HL-60/S4 treated with phorbol 12-myristate 13-acetate at 8.2 ng/mL for 4 days and 3 days (cell line): ENCODE measurements around the gene ATP13A5.

ENCODE experiments used
- in situ Hi-C: fragments of 300-500 bp; cut with MboI; formaldehyde crosslinking; loops from 2 replicates; pipeline ENCODE4 v1.15.0; 2022; ENCODE audit warnings: low sequenced_read_pairs

ATP13A5 gene

DNA sequence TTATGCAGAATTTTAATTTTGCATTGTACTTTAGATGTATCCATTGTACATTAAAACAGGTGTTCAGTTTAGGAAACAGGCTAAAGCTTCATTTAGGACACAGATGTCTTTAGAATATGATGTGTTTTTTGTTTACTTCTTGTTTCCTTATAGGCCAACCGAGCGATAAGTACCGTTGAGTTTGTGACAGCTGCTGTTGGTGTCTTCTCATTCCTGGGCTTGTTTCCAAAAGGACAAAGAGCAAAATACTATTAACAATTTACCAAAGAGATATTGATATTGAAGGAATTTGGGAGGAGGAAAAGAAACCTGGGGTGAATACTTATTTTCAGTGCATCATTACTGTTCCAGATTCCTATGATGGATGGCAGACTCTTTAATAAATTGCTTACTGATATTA, 108.1 kb downstream of the ATP13A5 start:
- in situ Hi-C loops = no loop called here

DNA sequence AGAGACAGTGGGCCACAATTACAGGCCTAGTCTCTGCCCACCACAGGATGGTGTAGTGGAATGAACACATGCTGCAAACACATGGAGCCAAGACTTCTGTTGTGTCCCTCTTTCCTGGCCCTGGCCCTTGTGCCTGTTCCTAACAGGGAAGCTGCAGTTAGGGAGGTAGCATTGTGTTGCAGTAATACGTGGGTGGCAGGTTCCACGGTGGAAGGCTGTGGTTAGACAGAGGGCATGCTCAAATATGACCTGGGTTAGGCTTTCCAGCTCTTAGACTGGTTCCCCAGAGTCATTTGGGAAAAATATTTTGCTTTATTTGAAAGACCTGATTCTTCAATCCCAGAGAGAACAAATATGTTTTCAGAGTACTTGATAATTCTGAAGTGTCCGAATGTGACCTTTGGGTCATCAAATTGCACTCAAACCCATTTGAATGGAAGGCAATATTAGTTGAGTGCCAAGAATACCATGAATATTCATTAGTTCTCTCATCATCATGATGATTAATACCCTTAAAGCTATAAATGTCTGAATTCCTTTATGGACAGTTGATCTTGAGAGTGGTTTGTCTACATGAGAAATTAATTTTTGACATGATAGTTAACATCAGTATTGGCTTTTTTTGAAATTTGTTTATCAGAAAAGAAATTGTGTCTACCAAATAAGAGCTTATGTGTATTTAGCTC, 109.1 kb downstream of the ATP13A5 start:
- in situ Hi-C loops = no loop called here

DNA sequence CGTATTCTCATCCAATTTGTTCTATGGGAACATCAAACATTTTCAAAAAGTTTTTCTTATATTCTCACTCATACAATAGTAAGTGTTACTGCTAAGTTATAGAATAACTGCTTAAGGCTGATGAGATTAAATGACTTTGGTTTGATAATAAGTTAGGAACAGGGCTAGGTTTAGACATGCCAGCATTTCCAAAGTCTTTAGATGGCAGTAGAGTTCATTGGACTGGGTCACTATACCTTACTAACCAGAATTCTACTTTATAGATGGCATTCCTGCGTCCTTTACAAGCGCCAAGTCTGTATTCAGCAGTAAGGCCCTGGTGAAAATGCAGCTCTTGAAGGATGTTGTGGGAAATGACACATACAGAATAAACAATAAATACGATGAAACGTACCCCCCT, 115.8 kb downstream of the ATP13A5 start:
- in situ Hi-C loops = no loop called here

DNA sequence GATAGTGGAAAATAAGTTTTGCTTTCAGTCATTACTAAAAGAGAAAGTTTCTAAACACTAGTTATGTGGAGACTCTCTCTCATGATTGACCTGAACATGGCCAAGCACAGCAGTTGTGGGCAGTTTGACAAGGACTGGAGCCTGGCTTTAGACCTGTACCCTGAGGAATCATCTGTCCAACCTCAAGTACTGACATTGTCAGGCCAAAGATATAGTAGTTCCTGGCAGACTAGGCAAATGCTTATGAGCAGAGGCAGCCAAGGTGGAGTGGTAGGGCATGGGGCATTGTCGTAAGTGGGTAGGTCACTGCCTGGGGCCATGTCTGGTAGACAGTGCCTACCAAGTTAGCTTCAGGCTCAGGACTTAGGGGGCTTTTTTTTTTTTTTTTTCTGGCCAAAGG, 116.6 kb downstream of the ATP13A5 start:
- in situ Hi-C loops = no loop called here

DNA sequence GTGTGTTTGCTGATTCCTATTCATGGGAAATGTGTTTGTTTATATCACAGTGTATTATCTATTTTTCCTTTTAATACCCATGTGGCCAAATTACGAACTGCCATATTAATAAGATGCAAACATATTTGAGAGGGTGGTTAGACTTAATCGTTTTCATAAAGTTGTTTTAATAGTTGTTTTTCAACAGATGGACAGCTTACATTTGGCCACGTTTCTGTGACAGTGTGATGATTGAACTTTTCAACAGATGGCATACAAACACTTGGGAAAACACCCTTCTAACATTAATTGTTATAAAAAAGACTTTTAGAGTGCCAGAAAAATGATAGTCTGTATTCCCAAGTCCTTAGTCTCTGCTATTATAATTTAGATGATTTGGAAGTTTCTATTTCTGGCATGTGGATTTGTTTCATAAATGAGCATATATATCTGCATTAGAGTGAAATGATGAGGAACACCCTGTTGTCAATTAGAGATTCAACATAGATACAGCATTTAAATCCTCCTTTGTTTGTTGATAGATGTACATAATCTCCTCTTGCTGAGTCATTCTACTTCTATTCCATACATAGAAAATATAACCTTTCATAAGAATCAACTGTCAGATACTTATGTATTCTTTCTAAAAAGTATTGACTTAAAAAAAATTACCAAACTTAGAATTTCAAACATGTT, 124.4 kb downstream of the ATP13A5 start:
- in situ Hi-C loops = no loop called here

DNA sequence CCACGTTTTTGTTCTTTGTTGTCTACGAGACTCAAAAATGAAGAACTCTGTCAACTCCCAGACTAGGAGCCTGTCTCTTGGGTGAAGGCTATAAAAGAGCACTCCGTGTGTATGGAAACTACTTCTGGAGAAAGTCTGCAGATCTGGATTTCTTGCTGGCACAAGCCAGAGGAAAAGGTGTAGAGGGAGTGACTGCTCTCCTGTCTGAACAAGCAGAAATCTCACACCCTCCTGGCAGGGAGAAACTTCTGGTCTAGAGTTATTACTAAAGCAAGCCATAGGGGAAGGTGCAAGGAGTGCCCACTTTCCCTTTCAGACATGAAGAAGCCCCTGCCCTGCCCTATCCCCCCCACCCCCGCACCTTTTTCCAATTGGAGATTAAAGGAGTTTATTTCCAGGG, 128.1 kb downstream of the ATP13A5 start:
- in situ Hi-C loops = no loop called here

DNA sequence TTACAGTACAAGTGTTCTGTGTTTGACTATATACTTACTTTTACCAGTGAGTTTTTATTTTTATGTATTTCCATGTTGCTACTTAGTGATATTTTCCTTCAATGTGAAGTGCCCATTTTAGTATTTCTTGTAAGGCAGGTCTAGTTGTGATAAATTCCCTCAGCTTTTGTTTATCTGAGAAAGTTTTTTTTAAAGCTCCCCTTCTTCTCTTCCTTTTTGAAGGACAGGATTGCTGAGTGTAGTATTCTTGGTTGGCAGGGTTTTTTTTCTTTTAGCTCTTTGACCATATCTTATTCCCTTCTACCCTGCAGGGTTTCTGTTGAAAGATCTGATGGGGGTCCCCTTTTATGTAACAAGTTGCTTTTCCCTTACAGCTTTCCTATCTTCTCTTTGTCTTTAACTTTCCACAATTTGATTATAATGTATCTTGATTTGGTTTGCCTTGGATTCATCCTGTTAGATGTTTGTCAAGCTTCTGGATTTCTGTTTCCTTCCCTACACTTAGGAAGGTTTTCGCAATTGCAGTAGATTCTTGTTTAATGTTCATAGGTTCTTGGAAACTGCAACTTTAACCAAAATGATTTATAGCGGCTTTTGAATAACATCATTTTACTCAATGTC, 129.6 kb downstream of the ATP13A5 start:
- in situ Hi-C loops = no loop called here

DNA sequence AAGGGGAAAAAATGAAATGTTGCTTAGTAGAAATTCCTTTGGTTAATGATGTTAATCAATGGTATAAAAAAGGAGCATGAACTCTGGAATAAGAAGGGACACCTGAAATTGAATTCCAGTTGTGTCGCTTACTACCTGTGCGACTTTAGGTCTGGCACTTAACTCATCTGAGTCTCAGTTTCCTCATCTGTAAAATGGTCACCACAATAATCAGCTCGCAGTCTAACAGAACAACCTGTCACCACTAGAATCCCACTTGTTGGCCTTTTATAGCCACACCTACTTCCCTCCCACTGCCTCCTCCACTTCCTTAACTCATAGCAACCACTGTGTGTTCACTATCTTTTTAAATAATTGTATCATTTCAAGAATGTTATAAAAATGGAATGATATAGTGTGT, 135.0 kb downstream of the ATP13A5 start:
- in situ Hi-C loops = no loop called here

DNA sequence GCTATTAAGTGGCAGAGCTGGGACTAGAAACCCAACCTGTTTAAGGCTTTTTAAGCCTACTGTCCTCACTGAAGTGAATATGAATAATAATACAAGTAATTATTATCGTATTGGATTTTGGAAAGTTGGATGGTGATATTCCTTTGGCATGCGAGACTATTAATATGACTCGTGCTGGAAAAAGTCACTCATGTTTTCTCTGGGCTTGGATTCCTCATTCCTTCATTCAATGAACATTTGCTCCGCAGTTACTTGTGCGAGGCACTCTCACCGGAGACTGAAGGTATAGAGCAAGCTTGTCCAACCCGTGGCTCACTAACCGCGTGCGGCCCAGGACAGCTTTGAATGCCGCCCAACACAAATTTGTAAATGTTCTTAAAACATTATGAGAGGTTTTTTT, 136.8 kb downstream of the ATP13A5 start:
- in situ Hi-C loops = no loop called here

DNA sequence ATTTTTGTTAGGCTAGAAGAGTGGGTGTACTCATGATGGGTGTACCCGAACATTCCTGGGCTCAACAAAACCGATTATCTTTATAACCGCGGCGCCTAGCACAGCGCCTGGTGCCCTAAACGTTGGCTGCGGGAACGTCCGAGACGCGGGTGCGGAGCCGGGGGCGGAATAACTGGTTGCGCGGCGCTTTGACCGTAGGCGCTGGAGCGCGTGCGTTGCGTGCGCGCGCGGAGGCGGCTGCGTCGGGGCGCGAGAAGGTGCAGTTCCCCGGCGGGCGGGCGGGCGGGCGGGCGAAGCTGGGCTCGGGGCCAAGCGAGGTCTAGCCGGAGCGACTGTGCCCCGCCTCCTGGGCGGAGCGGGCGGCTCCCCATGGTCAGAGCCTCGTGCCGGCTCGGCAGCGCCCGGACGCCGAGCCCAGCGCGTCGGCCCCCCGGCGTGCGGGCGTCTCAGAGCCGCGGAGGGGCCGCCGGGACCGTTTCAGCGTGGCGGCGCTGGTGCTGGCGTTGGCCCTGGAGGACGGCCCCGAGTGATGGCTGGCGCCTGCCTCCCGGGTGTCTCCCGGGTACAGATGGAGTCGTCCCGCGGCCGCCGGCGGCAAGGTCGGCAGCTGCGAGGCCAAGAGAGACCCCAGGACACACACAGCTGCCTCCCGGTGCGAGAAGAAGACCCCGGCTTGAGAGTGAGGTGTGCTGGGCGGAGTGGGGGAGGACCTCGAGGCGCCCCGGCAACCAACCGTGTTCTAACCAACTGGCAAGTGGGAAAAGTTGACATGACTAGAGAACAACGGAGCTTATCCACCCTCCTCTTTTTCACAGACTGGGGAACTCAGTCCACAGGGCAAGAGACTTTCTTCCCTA, 137.5 kb downstream of the ATP13A5 start, which contains the start of gene PLAAT1:
PLAAT1 (plus strand) TSS at position 373 of the 857 bp plus-strand sequence. CDS start 14,429 bp downstream, outside the sequence.
- in situ Hi-C loops = no loop called here

DNA sequence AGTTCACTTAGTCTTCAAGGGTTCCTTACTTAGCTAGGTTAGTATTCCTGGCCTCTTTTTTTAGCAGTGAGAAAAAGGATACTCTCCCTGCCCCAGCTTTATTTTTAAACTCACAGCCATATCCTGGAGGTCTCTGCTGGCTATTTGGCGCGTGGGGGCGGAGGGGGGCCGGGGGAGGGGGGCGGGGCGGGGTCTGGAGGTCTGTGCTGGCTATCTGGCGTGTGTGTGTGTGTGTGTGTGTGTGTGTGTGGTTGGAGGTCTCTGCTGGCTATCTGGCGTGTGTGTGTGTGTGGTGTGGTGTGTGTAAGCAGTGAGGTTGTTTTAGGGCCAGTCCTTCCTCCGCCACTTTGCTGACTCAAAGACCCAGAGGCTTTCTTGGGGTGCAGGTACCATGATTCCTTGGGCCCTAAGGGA, 138.1 kb downstream of the ATP13A5 start:
- in situ Hi-C loops = no loop called here

DNA sequence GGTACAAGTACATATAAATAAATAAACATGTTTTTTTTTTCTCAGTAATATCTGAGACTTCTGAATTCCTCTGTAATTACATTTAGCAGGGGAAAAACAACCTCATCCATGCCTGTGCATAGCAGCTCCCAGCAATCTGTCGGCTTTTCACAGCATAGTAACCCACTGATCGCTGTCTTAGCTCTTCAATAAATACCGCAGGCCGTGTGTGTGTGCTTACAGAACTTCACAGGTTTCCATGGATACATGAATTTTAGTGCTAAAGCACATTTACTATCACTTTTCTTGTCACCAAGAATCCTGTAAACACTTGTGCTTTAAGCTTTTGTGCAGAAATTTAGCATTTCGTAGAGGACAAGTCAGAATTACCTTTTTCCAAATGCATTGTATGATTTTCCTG, 141.5 kb downstream of the ATP13A5 start:
- in situ Hi-C loops = no loop called here

DNA sequence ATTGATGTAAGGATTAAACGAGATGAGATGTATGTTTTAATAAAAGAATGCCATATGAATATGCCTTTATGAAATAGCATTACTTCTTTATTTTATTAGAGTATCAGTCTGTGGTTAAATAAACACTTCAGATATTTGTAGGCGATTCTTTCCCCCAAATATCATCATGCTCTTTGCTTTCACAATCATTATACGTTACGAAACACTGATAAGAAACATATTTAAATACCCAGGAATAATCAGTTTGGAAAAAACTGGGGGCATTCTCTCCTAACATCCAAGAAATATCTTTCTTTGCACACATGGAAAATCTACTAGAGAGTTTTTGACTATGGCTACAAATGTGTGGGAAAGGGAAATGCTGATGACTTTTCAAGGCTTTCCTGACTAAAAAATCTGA, 142.0 kb downstream of the ATP13A5 start:
- in situ Hi-C loops = no loop called here

DNA sequence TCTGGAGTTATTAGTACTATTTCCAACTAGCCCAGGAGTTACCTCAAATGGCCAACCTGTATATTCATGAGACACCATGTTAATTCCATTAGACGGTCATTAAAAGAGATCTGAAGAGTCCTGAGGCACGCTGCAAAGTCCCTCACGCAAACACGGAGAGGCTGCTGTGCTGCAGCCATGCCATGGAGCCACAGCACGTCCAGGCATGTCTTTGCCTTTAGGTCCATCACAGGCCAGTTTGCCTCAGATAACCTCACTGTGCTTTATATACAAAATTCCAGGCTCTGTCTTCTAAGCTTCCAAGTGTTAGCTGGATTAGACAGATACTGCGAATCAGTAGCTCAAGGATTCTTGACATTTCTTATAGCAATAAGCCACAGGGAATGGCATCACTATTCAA, 147.4 kb downstream of the ATP13A5 start:
- in situ Hi-C loops = no loop called here

DNA sequence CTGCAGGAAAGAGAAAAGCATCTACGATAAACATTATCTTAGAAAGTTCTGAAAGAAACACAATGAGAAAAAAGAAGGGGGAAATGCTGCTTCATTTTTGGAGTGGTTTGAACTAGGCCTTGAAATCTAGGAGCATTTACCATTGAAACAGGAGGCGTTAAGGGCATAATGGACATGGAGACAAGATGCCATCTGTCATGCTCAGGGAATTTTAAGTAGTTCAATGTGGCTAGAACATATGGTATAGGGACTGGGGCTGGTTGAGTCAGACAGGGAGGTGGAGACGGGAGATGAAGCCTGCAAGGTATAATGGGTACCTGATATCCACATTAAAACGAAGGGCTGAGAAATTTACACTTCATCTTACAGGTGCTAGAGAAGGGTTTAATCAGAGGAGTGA, 147.9 kb downstream of the ATP13A5 start:
- in situ Hi-C loops = no loop called here

DNA sequence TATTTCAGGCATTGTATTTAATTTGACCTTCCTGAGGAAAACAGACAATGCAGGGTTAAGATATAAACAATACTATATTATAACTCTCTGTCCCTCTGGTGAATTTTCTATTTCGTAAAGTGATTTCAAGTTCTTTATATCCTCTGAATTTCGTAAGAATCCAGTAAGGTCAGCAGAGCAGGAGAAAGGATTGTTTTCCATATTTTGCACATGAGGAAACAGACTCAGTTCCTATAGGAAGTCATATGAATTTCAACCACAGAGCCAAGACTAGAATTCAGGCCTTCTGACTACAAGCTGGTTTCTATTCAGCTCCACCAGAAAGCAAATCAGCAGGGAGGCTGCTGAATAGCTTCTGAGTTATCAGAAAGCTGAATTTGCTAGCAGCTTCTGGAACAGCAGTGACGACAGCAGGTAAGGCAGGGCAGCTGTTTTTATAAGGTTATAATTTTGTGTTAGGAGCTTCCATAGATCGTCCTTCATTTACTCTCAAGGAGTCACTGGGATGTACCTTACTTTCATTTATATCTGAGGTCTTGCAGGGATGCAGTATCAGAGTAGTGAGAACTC, 148.6 kb downstream of the ATP13A5 start:
- in situ Hi-C loops = no loop called here

DNA sequence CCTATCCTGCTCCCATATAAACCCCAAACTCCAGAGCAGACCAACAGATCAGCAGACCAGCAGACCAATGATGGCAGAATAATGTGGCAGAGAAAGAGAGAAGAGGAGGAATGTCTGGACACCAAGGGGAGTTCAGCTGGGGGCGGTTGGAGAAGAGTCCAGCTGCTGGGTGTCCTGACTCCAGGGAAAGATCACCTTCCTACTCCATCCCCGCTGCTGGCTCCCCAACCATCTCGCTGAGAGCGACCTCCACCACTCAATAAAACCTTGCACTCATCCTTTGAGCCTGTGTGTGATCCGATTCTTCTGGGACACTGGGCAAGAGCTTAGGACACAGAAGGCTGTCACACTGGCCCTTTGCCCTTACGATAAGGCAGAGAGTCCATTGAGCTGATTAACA, 150.3 kb downstream of the ATP13A5 start:
- in situ Hi-C loops = no loop called here

DNA sequence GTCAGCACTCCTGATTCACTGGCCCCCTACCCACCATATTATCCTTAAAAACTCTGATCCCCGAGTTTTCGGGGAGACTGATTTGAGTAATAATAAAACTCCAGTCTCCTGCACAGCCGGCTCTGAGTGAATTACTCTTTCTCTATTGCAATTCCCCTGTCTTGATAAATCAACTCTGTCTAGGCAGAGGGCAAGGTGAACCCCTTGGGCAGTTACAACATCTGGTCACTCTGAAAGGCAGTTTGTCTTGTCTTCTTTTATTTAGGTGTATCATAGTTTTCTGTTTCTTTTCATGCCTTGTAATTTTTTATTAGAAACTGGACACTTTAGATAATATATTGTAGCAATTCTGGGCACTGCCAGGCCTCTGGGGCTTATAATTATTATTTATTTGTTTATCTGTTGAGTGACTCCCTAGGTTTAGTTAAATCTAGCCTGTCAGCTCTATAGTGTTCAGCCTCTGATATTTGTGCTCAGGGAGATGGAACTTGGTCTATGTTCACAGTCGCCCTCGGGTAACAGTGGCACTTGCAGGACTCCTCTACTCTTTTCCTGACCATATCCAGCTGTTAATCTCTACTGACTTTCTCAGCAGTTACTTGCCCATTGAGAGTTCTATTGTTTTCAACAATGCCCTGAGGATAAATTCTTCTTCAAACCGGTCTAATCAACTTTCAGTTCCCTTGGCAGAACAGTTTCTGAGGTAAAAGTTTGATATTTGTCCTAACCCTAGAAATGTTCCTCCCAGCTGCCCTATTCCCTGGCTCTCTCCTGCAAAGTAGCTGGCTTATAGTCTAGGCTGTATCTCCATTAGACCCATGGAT, 153.0 kb downstream of the ATP13A5 start:
- in situ Hi-C loops = no loop called here
